GM21717 (cell line): ENCODE data around the gene PTPRM.

ENCODE experiments used
- ATAC-seq: cut with Tn5 transposase; IDR thresholded peaks from one replicate; pipeline ENCODE4 v1.9.1; 2021; ENCODE audit warnings: mild to moderate bottlenecking, moderate library complexity; ENCODE audit not compliant: unreplicated experiment

Gene PTPRM

GRCh38 chr18:7567474-7568425 lies 634 bp downstream of the PTPRM start:
- no peak for ATAC-seq

DNA sequence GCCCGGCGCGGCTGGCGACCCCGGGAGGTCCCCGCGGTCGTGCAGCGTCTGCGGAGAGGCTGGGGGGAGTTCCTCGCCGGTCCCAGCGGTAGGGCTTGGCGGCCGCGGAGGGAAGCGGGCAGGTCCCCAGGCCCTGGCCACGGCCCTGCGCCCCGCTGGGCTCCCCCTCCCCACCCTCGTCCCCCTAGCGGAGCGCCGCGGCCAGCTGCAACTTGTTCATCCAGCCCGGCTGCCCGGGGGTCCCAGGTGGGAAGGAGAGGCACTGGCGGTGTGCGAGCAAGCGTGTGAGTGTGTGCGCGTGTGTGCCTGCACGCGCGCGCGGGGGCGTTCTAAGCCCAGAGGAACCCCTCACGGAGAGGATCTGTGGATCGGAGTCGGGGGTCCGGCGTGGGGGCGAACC lies 1.3 kb downstream of the PTPRM start:
- ATAC-seq = no peak

DNA sequence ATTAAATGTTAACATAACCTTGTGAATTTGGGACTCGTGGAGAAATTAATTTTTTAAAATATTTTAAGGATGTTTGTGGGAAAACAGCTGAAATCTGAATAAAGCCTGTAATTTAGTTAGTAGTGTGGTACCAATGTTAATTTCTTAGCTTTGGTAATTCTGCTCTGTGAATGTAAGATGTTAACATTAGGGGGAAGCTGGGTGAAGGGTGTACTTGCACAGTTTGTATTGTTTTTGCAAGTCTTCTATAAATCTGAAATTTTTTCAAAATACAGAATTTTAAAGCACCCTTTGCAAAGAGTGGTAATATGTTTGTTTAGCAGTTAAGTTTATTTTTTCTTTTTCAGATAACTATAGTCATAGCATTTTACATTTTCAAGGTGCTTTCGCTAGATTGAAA lies 4.5 kb downstream of the PTPRM start:
- ATAC-seq = no peak

DNA sequence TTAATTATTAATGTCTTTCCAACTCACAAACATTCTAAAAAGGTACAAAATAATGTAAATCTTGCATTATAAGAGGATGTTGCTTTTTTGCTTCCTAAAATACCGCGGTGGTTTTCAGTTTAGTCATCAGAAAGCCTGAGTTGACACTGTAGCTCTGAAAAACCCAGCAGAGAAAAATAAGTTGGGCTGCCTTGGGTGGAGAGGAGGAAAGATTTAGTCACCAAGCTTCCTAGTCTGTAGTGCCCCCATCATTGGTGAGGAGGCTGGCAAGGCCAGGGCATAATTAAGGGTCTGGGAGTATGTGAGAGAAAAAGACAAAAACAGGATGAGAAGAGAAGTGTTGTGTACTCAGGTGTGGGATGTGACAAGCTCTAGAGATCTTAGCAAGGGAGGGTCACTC lies 5.7 kb downstream of the PTPRM start:
- no peak for ATAC-seq

- ATAC-seq = no peak
Observed at GRCh38 chr18:7575465-7576028, 8.4 kb downstream of the PTPRM start.

DNA sequence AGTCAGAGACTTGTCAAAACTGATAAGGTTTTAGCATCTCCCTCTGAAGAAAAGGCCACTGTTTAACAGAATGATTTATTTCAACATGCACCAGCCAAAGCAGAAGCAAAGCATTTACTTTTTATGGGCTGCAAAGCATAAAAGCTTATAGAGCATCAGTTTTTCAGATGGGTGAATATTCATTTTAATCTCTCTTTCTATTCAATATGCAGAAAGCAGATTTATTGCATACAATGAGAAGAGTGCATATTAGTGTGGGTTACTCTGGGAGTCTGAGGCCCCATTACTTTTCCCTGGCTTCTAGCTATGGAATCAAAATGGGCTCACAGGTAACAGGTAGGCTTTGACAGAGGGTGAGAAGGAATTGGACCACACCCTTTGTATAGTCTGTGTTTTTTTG lies 9.0 kb downstream of the PTPRM start:
- no peak for ATAC-seq

DNA sequence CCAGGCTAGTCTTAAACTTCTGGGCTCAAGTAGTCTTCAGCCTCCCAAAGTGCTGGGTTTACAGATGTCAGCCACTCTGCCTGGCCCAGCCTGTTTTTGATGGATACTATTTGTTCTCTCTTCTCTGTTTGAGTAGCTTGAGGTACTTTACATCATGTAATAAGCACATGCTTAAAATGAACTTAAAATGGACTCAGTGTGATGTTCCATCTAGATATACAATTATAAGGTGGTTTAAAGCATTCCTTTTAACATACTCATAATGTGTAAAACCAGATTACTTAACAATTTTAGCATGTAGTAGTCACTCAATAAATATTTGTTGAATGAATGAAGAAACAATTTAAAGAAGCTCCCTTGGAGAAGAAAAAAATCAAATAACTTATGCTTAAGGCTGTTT lies 9.6 kb downstream of the PTPRM start:
- ATAC-seq = no peak

DNA sequence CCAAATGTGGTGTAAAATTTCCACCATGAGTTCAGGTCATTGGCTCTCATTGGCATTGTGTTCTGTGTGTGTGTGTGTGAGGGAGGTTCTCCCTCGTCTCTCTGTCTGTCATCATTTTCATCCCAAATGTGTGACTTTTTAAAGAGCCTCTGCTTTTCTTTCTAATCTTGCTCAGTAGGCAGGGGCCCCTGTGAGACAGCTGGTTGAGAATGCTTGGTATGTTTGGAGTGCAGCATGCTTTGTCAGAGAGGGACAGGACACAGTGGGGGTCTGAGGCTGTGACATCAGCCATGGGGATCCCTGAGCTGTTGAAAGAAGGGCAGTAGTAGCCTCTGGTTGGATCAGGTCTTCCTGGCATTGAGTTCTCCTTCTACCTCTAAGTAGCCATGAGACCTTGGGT lies 10.6 kb downstream of the PTPRM start:
- ATAC-seq = no peak

GRCh38 chr18:7579176-7579917 lies 12.2 kb downstream of the PTPRM start:
- ATAC-seq = no peak

DNA sequence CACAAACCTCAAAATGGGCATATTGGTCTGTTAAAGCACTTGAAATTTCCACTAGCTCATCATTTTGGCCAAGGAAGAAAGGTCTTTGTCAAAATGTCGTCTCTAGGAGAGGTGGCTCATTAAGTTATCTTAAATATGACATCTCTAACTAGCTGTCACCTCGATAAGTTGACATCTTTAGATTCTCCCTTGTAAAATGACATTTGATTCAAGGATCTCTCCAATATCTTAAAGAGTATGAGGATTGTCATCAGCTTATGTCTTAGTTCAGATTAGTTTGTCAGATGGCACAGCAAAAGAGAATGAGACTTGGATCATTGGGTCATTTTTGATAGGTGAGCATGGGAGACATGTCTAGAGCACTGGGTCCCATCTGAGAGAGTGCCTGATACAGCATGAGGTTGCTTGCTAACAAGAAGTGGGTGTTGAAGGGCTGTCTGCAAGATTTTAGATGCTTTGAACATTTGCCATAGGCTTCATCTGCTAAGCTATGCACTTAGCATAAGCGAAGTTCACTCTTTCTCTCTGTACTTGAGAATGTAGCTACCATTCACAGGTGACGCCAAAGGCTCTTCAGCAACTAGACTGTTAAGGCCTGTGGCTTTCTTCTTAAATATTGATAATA lies 12.9 kb downstream of the PTPRM start:
- ATAC-seq = no peak

DNA sequence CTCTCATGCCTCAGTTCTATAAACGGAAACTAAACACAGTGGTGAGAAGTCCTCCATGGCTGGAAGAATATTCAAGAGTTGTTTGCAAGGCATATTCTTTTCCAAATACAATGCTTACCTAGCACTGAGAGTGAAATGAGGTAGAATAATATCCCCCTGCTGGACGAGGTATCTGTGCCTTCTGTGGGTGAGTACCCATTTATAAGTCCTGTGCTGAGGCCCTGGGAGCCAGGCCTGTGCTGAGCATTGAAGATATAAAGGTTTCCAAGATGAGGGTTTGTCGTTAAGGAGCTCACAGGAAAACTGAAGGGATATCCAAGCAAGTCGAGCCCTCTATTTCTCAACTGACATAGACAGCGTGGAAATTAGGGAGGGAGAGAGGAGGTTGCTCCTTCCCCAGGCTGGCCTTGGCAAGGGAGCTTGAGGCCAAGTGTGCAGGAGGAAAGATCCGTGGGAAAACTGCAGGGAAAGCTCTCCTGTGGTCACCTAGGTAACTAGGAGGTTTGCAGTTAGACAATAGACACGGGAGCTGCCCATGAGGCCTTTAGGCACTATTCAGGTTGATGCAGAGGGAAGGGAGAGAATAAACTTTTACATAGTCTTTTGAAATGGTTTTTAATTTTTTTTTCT lies 17.6 kb downstream of the PTPRM start:
- ATAC-seq = no peak

- no peak for ATAC-seq
Observed at GRCh38 chr18:7585276-7585670, 18.2 kb downstream of the PTPRM start.

GRCh38 chr18:7586379-7586778 lies 19.3 kb downstream of the PTPRM start:
- no peak for ATAC-seq

DNA sequence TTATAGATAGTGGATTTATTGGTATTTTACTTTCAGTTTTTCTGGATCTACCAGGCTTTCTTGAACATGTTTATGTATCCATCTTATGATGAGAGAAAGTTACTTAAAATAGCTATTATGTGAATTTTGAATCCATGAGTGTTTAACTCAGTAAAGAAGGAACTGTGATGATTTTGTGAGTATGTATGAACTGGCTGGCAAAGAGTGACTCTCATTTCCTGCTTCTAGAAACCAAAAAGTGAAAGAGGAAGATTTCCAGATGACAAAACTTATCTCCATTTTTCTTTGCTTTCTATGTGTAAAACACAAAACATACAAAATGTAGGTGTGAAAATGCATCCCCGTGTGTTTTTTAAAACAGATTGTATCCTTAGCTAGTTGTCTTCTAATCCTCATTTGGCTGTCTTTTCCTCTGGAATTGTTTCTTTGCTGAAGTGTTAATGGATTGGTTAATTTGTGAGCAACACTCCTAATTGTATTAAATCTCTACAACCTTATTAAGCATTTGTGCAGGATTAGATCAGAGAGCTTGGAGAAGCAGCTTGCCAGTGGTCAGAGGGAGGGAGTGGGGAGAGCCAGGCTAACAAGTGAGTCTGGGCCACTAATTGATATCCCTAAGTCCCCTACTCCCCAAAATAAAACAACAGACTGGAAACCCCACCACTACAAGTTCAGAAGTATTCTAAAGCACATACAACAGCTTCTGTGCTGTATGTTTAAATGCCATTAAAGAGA lies 23.9 kb downstream of the PTPRM start:
- ATAC-seq = no peak

DNA sequence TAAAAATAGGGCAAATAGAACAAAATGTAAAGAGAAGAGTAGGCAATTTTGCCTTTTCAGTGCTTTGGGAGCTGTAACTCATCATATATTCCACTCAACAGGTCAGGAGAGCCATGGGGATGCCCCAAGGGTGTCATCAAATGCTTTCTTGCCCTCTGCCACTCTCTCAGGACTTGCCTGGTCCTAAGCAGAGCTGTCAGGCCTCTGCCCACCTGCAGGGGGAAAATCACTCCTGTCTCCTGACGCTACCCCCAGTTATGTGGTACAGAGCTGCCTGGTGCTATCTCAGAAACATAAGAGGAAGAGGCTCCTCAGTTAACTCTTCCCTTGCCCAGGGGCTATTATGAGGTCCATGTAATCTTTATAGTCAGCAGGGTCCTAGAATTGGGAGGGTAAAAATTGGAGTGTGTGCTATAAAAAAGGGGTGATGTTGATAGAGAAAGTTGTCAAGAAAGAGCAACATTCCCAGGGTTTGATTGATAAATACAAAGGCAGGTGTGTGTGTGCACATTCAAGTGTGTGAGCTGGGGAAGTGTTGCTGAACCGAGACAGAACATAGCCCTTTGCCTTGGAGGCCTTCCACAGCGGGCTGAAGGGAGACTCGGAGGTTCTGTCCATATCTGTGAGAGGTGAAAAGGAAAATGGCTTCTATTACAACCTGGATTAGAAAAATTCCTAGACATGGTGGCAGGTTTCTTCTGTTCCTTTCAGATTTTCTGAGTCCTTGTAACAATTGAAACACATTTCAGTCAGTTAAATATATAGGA lies 25.4 kb downstream of the PTPRM start:
- no peak for ATAC-seq

GRCh38 chr18:7593218-7593819 lies 26.2 kb downstream of the PTPRM start:
- ATAC-seq = no peak

DNA sequence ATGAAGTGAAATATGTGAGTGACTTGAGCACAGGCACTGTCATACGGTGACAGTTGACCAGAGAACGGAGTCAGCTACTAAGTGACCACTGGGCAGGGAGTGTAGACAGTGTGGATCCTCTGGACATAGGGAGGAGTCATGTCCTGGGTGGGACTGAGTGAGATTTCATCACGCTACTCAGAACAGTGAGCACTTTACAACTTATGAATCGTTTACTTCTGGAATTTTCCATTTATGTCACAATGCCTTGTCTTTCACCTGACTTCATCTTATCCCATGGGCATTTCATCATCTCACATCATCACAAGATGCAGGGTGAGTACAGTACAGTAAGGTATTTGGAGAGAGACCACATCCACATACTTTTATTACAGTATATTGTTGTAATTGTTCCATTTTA lies 29.0 kb downstream of the PTPRM start:
- no peak for ATAC-seq

DNA sequence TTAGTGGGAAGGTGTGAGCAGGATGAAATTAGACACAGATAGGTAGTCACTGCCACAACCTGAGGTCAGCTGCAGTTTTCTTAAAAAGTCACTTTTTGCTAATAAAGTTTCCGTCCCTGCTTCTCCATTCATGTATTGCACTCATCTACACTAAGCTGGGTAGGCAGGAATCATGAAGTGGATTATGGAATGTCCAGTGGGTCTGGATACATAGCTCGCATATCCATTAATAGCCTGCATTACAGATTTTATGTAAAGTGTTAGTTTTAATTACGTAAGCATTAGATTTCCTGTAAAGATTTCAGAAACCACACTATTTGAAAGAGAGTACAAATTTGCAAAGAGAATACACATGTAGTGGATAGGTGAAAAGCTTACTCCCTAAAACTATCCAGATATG lies 30.4 kb downstream of the PTPRM start:
- no peak for ATAC-seq
